Measurements from ENCODE around the gene OBSL1. TPM values are rescaled to one million over a fixed set of nuclear protein-coding genes. Genes with fewer than 3 reads are reported as not detected.

OBSL1 gene
- total and polyA plus RNA-seq, 2 of the 4 experiments (the other 2 are of a cell fraction): 21.5 to 51.2 TPM

DNA sequence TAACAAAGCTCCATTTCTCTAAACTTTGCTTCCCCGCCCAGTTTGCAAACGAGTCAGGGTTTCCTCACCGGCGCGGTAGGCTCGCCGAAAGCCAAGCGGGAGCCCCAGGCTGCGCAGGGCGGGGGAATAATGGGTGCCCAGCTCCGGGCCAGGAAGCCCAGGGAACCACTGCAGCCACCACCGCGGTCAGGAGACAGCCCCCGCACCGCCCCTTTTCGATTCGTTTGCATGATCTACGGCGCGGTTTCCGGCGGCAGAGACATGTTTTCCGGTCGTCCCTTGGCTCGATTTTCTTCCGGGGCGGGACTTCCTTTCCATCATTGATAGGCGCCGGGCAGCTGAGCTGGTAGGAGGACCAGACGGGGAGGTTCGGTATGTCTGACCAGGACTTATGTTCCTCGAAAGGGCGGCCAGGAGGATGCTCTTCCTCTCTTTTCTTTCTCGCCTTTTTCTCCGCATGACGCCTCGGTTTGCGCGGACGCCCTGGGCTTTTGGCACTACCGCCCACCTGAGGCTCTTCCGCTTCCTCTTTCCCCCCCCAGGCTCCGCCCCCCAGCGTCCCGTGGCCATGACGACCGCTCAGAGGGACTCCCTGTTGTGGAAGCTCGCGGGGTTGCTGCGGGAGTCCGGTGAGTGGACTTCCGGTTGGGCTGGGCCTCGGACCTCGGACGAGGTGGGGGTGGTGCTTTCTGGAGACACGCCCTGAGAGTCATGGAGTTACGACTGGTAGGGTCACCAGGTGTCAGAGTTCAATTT, 26.4 kb upstream of the OBSL1 start, which contains the start of gene STK11IP (continued):
- TF ChIP-seq, protein P1, sequence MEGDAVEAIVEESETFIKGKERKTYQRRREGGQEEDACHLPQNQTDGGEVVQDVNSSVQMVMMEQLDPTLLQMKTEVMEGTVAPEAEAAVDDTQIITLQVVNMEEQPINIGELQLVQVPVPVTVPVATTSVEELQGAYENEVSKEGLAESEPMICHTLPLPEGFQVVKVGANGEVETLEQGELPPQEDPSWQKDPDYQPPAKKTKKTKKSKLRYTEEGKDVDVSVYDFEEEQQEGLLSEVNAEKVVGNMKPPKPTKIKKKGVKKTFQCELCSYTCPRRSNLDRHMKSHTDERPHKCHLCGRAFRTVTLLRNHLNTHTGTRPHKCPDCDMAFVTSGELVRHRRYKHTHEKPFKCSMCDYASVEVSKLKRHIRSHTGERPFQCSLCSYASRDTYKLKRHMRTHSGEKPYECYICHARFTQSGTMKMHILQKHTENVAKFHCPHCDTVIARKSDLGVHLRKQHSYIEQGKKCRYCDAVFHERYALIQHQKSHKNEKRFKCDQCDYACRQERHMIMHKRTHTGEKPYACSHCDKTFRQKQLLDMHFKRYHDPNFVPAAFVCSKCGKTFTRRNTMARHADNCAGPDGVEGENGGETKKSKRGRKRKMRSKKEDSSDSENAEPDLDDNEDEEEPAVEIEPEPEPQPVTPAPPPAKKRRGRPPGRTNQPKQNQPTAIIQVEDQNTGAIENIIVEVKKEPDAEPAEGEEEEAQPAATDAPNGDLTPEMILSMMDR (conservative IDR thresholded peaks at IDR 0.05; ENCODE audit: low read depth, low read length): no peak
